B cell (primary cell): Measurements from ENCODE around the gene TCERG1L. TPM values are rescaled to one million over a fixed set of nuclear protein-coding genes. Genes with fewer than 3 reads are reported as not detected.
"Not testable (repeated sequence)": the region's sequence is repeated elsewhere in the genome, so short reads cannot be mapped to it uniquely, and the experiment has no call there.

Experiments
- ATAC-seq: fragments of 200-7000 bp; cut with Tn5 transposase; one replicate; pipeline ENCODE4 v1.10.0; 2021; ENCODE audit warnings: low read depth, mild to moderate bottlenecking, moderate number of reproducible peaks, moderate library complexity
- CTCF ChIA-PET: fragments of 350-600 bp; sonication (Branson Sonifier 250); formaldehyde crosslinking; loops from one replicate; lab custom pipeline; 2021; ENCODE audit warnings: antibody characterized with exemption, inconsistent platforms; lab: Charles Lee
- POLR2A ChIA-PET: fragments of 350-600 bp; sonication (Branson Sonifier 250); formaldehyde crosslinking; loops from one replicate; lab custom pipeline; 2021; ENCODE audit warnings: antibody characterized with exemption; lab: Charles Lee
- DNase-seq: peaks from one replicate; pipeline ENCODE4 v3.0.0; 2013
- H2AFZ ChIP-seq: 2 replicates; pipeline ENCODE4 v1.6.1; 2012; ENCODE audit warnings: mild to moderate bottlenecking, low read depth, low read length; ENCODE audit not compliant: insufficient read depth, poor library complexity, severe bottlenecking
- H3K27ac ChIP-seq, 2 donors: 1 replicate in 1 of 2; 2 replicates in 1 of 2; pipeline ENCODE4 v1.5.1; 2012 to 2013; ENCODE audit warnings: low read length in 2 of 2, mild to moderate bottlenecking in 2 of 2, moderate library complexity in 1 of 2
- H3K27me3 ChIP-seq, 4 experiments: fragments of 200-600 bp in 1 of 4; sonication (generic) in 1 of 4; replicated peaks in 1 of 4; 1 replicate in 2 of 4; 2 replicates in 2 of 4; pipeline versions ENCODE4 v1.6.1 to v1.7.0; 2013 to 2016; ENCODE audit warnings: low read length in 3 of 4, mild to moderate bottlenecking in 2 of 4, mixed read lengths in 1 of 4, moderate library complexity in 1 of 4; ENCODE audit not compliant: insufficient read depth in 4 of 4, control insufficient read depth in 3 of 4; ENCODE audit errors: control extremely low read depth in 1 of 4
- H3K36me3 ChIP-seq, 2 experiments: replicated peaks in 1 of 2; 1 replicate in 1 of 2; 2 replicates in 1 of 2; pipeline versions ENCODE4 v1.6.1 to v1.7.1; 2013; ENCODE audit warnings: low read length in 1 of 2; ENCODE audit not compliant: insufficient read depth in 2 of 2, control insufficient read depth in 1 of 2; ENCODE audit errors: control extremely low read depth in 1 of 2, extremely low read depth in 1 of 2
- H3K4me1 ChIP-seq, 2 donors: fragments of 200-600 bp in 1 of 2; sonication (generic) in 1 of 2; 1 replicate in 1 of 2; 2 replicates in 1 of 2; pipeline versions ENCODE4 v1.5.1 to v1.6.1; 2013 to 2017; ENCODE audit warnings: low read length in 2 of 2; ENCODE audit not compliant: control insufficient read depth in 2 of 2, insufficient read depth in 2 of 2
- H3K4me2 ChIP-seq: replicated peaks from 2 replicates; pipeline ENCODE3; 2012; ENCODE audit warnings: mild to moderate bottlenecking, low read depth, low read length; ENCODE audit not compliant: poor library complexity, severe bottlenecking
- H3K4me3 ChIP-seq, 5 experiments: fragments of 200-600 bp in 1 of 5; sonication (generic) in 1 of 5; 1 replicate in 3 of 5; 2 replicates in 2 of 5; pipeline versions ENCODE4 v1.5.1 to v1.7.0; 2011 to 2016; ENCODE audit warnings: low read length in 4 of 5, mild to moderate bottlenecking in 4 of 5, low read depth in 2 of 5, control low read depth in 1 of 5, moderate library complexity in 1 of 5; ENCODE audit not compliant: insufficient read depth in 1 of 5; ENCODE audit errors: control extremely low read depth in 1 of 5, extremely low read depth in 1 of 5
- H3K79me2 ChIP-seq: fragments of 200-600 bp; sonication (generic); one replicate; pipeline ENCODE4 v1.6.0; 2016; ENCODE audit warnings: low read length; ENCODE audit not compliant: control insufficient read depth, insufficient read depth
- H3K9ac ChIP-seq: fragments of 200-600 bp; sonication (generic); 2 replicates; pipeline ENCODE4 v1.6.1; 2017; ENCODE audit warnings: mild to moderate bottlenecking, low read length, moderate library complexity
- H3K9me3 ChIP-seq, 3 donors: one replicate each; pipeline versions ENCODE4 v1.6.1 to v1.7.1; 2013; ENCODE audit warnings: low read length in 2 of 3; ENCODE audit not compliant: control insufficient read depth in 2 of 3, insufficient read depth in 1 of 3; ENCODE audit errors: control extremely low read depth in 1 of 3
- H4K20me1 ChIP-seq: 2 replicates; pipeline ENCODE4 v1.6.0; 2012; ENCODE audit warnings: mild to moderate bottlenecking, low read length; ENCODE audit not compliant: insufficient read depth, control insufficient read depth, poor library complexity, severe bottlenecking
- H3K27ac Mint-ChIP-seq: one replicate; pipeline ENCODE4 v1.8.0; 2021; ENCODE audit warnings: mixed read lengths
- H3K27me3 Mint-ChIP-seq: one replicate; pipeline ENCODE4 v1.8.0; 2021; ENCODE audit warnings: mixed read lengths
- H3K4me1 Mint-ChIP-seq: one replicate; pipeline ENCODE4 v1.8.0; 2021; ENCODE audit warnings: mixed read lengths
- H3K4me3 Mint-ChIP-seq: one replicate; pipeline ENCODE4 v1.8.0; 2021; ENCODE audit warnings: mixed read lengths
- H3K9me3 Mint-ChIP-seq: one replicate; pipeline ENCODE4 v1.8.0; 2022; ENCODE audit warnings: mixed read lengths; ENCODE audit not compliant: insufficient read depth
- EZH2 ChIP-seq: IDR thresholded peaks from 2 replicates; pipeline ENCODE4 v1.6.1; 2012; ENCODE audit warnings: borderline replicate concordance, low read depth, mild to moderate bottlenecking, moderate library complexity, low read length; ENCODE audit not compliant: insufficient read depth, poor library complexity, severe bottlenecking
- WGBS: methylation state at CpG from one replicate; pipeline ENCODE4 v1.1.5; 2013; ENCODE audit warnings: missing lambda C conversion rate; ENCODE audit not compliant: insufficient coverage; 5-methylcytosine and 5-hydroxymethylcytosine counted together
- intact Hi-C: fragments of 100-400 bp; cut with micrococcal nuclease; formaldehyde crosslinking; loops from one replicate; pipeline ENCODE4 v1.10.0; 2022
- polyA plus RNA-seq: library from polyadenylated mRNA; depleted of rRNA; stranded (reverse); fragments of >200 nt; gene quantifications from 2 replicates; pipeline ENCODE4 v1.2.3, GENCODE V29; 2012
- total RNA-seq, 2 donors: library from RNA; stranded (reverse); fragments of 120-200 nt in 1 of 2; gene quantifications; 1 replicate in 1 of 2; 2 replicates in 1 of 2; pipeline versions ENCODE4 v1.2.3 to v1.2.4, GENCODE V29; 2013 to 2022
- TF ChIP-seq, protein P1 (sequence below): fragments of 200-600 bp; IDR thresholded peaks from one replicate; pipeline ENCODE4 v1.8.0; 2022; ENCODE audit warnings: antibody characterized with exemption, mild to moderate bottlenecking

Gene TCERG1L
- total and polyA plus RNA-seq, 2 donors (not counting 1 experiment from before 2014, with no cell fraction given): 0.10 TPM; not detected in 1

DNA sequence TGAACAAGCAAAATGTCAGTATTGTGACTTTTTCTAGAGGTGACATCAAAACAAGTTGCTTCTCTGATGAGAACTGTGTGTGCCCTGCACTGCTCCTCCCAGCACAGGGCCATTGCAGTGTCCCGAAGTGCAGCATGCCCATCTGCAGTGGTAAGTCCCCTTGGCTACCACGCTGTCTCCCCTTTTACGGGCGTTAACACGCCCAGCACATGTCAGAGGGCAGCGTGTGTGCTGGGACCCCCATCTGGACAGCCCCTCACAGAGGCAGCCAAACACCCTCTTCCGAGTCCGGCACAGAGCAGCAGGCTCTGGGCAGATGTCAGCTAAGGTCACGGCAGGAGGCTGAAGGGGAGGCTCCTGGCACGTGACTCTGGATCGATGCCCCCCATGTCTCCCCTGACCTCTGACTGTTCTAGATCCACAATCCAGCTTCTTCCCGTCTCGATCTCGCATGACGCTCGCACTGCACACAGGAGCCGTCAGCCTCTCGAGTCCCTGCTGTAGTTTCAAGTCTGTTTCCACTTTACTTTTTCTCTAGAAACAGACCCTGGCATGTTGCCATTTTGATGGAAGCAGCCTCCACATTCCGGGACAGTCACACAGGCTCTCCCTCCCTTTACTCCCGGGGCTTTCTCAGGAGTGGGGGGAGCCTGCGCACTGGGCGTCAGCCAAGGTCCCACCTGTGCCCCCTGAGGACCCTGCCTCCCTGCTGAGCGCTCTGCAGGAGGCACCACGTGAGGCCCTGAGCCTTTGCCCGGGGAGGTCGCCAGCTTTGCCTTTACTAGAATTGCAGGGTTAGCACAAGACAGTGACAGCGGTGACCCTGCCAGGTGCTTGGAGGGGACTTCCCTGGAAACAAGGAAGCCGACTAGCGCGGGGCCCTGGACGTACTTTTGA is 133.8 kb downstream of the TCERG1L start:
- H3K9me3 ChIP-seq: peaks cover 0 to 55% (median 0%) of the 10 kb centered on the region in 3 donors
- no peaks in the 10 kb centered on the region for H3K4me1 ChIP-seq
- POLR2A ChIA-PET: no interaction called here
- no peak for ATAC-seq
- H2AFZ ChIP-seq: no peak overlapping the region
- Mint-ChIP-seq H3K27me3 (no peaks in the 10 kb centered on the region), H3K9me3 (no peaks in the 10 kb centered on the region), H3K4me1 (no peaks in the 10 kb centered on the region), H3K4me3 (no peak overlapping the region), H3K27ac (no peak overlapping the region)
- intact Hi-C loops: no loop called here
- H3K27me3 ChIP-seq: no peaks in the 10 kb centered on the region
- H3K4me3 ChIP-seq: no peak overlapping the region
- no peak for TF ChIP-seq EZH2
- TF ChIP-seq, protein P1, sequence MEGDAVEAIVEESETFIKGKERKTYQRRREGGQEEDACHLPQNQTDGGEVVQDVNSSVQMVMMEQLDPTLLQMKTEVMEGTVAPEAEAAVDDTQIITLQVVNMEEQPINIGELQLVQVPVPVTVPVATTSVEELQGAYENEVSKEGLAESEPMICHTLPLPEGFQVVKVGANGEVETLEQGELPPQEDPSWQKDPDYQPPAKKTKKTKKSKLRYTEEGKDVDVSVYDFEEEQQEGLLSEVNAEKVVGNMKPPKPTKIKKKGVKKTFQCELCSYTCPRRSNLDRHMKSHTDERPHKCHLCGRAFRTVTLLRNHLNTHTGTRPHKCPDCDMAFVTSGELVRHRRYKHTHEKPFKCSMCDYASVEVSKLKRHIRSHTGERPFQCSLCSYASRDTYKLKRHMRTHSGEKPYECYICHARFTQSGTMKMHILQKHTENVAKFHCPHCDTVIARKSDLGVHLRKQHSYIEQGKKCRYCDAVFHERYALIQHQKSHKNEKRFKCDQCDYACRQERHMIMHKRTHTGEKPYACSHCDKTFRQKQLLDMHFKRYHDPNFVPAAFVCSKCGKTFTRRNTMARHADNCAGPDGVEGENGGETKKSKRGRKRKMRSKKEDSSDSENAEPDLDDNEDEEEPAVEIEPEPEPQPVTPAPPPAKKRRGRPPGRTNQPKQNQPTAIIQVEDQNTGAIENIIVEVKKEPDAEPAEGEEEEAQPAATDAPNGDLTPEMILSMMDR: no peak
- DNase-seq: no peak
- no peaks in the 10 kb centered on the region for H3K36me3 ChIP-seq
- no peaks in the 10 kb centered on the region for H3K79me2 ChIP-seq
- CTCF ChIA-PET: no interaction called here
- 91% methylated on average over 29 of the region's 31 CpGs for WGBS
- no peak overlapping the region for H3K9ac ChIP-seq
- H3K27ac ChIP-seq: no peak overlapping the region
- H3K4me2 ChIP-seq: no peak overlapping the region
- no peaks in the 10 kb centered on the region for H4K20me1 ChIP-seq

DNA sequence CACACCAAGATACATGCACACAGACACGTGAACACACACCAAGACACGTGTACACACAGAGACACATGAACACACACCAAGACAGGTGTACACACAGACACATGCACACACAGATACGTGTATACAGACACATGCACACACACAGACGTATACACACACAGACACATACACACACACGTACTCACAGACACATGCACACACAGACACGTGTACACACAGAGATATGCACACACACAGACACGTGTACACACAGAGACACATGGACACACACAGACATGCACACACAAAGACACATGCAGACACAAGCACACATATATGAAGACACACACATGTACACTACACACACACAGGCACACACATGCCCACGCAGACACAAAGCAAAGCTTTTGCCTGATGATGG is 134.6 kb downstream of the TCERG1L start:
- Histone ChIP-seq H3K4me1 (no peaks in the 10 kb centered on the region), H2AFZ (no peak overlapping the region), H3K36me3 (no peaks in the 10 kb centered on the region), H4K20me1 (no peaks in the 10 kb centered on the region), H3K27me3 (no peaks in the 10 kb centered on the region), H3K4me3 (no peak overlapping the region), H3K9me3 (peaks cover 0 to 55% (median 0%) of the 10 kb centered on the region in 3 donors), H3K79me2 (no peaks in the 10 kb centered on the region), H3K9ac (no peak overlapping the region), H3K4me2 (no peak overlapping the region), H3K27ac (no peak overlapping the region)
- H3K27me3 Mint-ChIP-seq: no peaks in the 10 kb centered on the region
- POLR2A ChIA-PET: no interaction called here
- no peak for ATAC-seq
- WGBS: 90% methylated on average over 8 of the region's 8 CpGs
- intact Hi-C loops: no loop called here
- no peak overlapping the region for H3K4me3 Mint-ChIP-seq
- TF ChIP-seq, protein P1: no peak
- no peak for TF ChIP-seq EZH2
- no peaks in the 10 kb centered on the region for H3K9me3 Mint-ChIP-seq
- no peak for DNase-seq
- CTCF ChIA-PET: no interaction called here
- H3K4me1 Mint-ChIP-seq: no peaks in the 10 kb centered on the region
- no peak overlapping the region for H3K27ac Mint-ChIP-seq

DNA sequence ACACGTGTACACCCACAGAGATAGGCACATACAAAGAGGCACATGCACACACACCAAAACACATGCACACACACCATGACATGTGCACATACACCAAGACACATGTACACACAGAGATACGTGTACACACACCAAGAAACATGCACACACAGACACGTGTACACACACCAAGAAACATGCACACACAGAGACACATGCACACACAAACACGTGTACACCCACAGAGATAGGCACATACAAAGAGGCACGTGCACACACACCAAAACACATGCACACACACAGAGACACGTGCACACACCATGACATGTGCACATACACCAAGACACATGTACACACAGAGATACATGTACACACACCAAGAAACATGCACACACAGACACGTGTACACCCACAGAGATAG is 135.2 kb downstream of the TCERG1L start:
- H2AFZ ChIP-seq, H3K4me3 Mint-ChIP-seq, ATAC-seq, H3K4me2 ChIP-seq, H3K4me3 ChIP-seq, H3K4me1 Mint-ChIP-seq, H3K4me1 ChIP-seq, H3K9me3 Mint-ChIP-seq, H3K79me2 ChIP-seq, H3K27ac Mint-ChIP-seq, intact Hi-C loops, H3K9ac ChIP-seq, DNase-seq, H3K27ac ChIP-seq, H4K20me1 ChIP-seq, POLR2A ChIA-PET, CTCF ChIA-PET, H3K27me3 Mint-ChIP-seq, H3K27me3 ChIP-seq, H3K36me3 ChIP-seq: not testable (repeated sequence)
- 81% methylated on average over 7 of the region's 7 CpGs for WGBS
- H3K9me3 ChIP-seq: peaks cover 0 to 55% (median 0%) of the 10 kb centered on the region in 3 donors
